Left lung (tissue), 10 donors: ENCODE results near the gene TSPOAP1. TPM values are rescaled to one million over a fixed set of nuclear protein-coding genes. Genes with fewer than 3 reads are reported as not detected.

Experiments used
- ATAC-seq: fragments of 200-7000 bp; cut with Tn5 transposase; one replicate; pipeline ENCODE4 v1.9.1; 2020; ENCODE audit warnings: moderate library complexity
- DNase-seq, 4 donors: peaks; one replicate each; pipeline ENCODE4 v3.0.0-alpha.2; 2013 to 2020
- H3K27ac ChIP-seq, 2 donors: fragments of 200-600 bp; sonication (generic) in 1 of 2; one replicate each; pipeline versions ENCODE4 v1.5.0 to v1.8.0; 2020 to 2021
- H3K27me3 ChIP-seq, 2 donors: fragments of 200-600 bp; sonication (generic) in 1 of 2; one replicate each; pipeline versions ENCODE4 v1.5.0 to v1.8.0; 2020 to 2021
- H3K36me3 ChIP-seq, 2 donors: fragments of 200-600 bp; sonication (generic) in 1 of 2; one replicate each; pipeline versions ENCODE4 v1.5.0 to v1.8.0; 2020 to 2021
- H3K4me1 ChIP-seq, 2 donors: fragments of 200-600 bp; one replicate each; pipeline ENCODE4 v1.8.0; 2021
- H3K4me3 ChIP-seq, 2 donors: fragments of 200-600 bp; sonication (generic) in 1 of 2; one replicate each; pipeline versions ENCODE4 v1.5.0 to v1.8.0; 2020 to 2021; ENCODE audit warnings: mild to moderate bottlenecking in 1 of 2
- H3K9me3 ChIP-seq, 2 donors: fragments of 200-600 bp; sonication (generic) in 1 of 2; one replicate each; pipeline versions ENCODE4 v1.5.0 to v1.8.0; 2020 to 2021
- intact Hi-C, 2 donors: fragments of 100-400 bp; cut with DNase I; formaldehyde crosslinking; loops; one replicate each; pipeline versions ENCODE4 v1.11.2 to v1.14.2; 2022
- polyA plus RNA-seq, 6 donors: library from polyadenylated mRNA; unstranded; fragments of 120-200 nt; gene quantifications; one replicate each; pipeline ENCODE4 v1.2.1, GENCODE V29; 2013; ENCODE audit not compliant: insufficient read length in 6 of 6
- total RNA-seq, 2 donors: library from RNA; stranded (reverse); fragmentation: NEBNext Ultra II Directional; extraction: Animal tissue kit (Norgen Biotek cat#: 25700); gene quantifications; one replicate each; pipeline ENCODE4 v1.2.1, GENCODE V29; 2021
- TF ChIP-seq, protein P1 (sequence below), 2 donors: fragments of 200-600 bp; sonication (generic) in 1 of 2; IDR thresholded peaks; one replicate each; pipeline versions ENCODE4 v1.5.0 to v1.8.0; 2021; ENCODE audit warnings: antibody characterized with exemption in 2 of 2
- donor health status: DM: no; HTN: yes; CAD: no.
- donor health status: DM: no; HTN: no; CAD: no.

TSPOAP1 gene
- total and polyA plus RNA-seq, 8 donors = 7.9 to 65.0 (median 52.7) TPM

DNA sequence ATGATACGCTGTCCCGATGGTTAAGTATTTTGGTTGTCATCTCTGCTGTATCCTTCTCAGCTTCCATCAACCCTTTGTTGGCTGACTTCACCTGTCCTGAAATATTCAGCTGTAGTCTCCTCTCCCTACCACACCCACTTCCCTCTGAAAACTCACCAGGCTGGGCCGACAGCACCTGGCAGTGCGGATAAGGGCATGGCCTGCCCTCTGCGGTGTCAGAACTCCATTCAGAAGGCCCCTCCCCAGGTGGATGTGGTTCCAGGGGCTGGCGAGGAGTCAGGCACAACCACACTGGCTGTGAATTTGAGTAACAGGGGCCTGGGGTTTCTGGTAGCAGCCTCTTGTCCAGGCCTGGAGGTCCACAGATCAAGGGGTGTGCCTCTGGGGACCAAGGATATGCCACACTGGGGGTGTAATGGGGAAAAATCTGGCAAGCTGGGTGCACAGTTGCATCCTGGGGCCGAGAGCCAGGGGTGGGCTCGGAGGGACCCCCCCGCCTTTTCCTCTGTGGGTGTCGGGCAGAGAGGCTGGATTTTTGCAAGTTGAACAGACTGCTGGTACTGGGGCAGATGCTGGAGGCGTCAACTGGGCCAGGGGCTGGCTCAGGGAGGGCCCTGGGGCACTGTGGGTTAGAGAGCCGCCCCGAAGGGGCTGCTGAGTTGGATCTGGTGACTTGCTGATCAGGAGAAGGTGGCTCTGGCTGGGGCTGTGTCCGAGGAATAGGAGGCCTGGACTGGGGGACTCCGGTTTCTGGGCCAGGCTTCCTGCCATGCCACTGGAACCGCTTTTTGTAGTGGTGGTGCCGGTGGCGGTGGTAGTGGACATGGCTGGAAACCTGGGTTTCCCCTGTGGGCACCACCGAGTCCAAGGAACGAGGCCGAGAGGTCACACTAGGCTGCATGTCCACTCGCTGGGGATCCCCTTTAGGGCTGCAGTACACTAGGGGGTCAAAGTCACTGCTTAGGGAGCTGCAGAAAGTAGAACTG is 29.0 kb upstream of the TSPOAP1 start:
- Histone ChIP-seq H3K36me3 (peaks cover 0 to 7% of the 10 kb centered on the region in 2 donors), H3K4me3 (no peak overlapping the region), H3K27ac (no peak overlapping the region), H3K27me3 (no peaks in the 10 kb centered on the region), H3K4me1 (peaks cover 4 to 10% of the 10 kb centered on the region in 2 donors), H3K9me3 (no peaks in the 10 kb centered on the region)
- no peak for DNase-seq
- intact Hi-C loops = no loop called here
- no peak for ATAC-seq
- TF ChIP-seq, protein P1, sequence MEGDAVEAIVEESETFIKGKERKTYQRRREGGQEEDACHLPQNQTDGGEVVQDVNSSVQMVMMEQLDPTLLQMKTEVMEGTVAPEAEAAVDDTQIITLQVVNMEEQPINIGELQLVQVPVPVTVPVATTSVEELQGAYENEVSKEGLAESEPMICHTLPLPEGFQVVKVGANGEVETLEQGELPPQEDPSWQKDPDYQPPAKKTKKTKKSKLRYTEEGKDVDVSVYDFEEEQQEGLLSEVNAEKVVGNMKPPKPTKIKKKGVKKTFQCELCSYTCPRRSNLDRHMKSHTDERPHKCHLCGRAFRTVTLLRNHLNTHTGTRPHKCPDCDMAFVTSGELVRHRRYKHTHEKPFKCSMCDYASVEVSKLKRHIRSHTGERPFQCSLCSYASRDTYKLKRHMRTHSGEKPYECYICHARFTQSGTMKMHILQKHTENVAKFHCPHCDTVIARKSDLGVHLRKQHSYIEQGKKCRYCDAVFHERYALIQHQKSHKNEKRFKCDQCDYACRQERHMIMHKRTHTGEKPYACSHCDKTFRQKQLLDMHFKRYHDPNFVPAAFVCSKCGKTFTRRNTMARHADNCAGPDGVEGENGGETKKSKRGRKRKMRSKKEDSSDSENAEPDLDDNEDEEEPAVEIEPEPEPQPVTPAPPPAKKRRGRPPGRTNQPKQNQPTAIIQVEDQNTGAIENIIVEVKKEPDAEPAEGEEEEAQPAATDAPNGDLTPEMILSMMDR (IDR thresholded peaks at IDR 0.05) = no peak

DNA sequence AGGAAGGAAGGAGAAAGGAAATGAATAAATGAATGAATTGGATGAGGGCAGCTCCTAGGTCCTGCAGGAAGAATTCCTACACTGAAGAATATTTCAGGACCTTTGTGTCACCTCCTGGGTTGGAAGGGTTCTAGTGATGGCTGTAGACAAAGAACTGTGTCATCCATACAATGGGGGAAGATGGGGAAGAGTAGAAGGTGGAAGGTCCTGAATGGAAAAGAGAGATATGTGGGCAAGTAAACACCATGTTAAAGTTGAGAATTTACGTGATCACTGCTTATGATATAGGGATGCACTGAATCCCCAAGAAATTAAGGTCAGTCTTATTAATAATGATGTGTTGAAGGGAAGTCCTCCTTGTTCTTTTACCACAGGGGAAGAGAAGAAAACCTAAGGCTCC is 27.6 kb upstream of the TSPOAP1 start:
- Histone ChIP-seq H3K4me3 (no peak overlapping the region), H3K27ac (no peak overlapping the region), H3K27me3 (no peaks in the 10 kb centered on the region), H3K4me1 (peaks cover 6 to 15% of the 10 kb centered on the region in 2 donors), H3K9me3 (no peaks in the 10 kb centered on the region), H3K36me3 (peaks cover 0 to 7% of the 10 kb centered on the region in 2 donors)
- intact Hi-C loops = no loop called here
- TF ChIP-seq, protein P1 (IDR thresholded peaks at IDR 0.05) = no peak
- DNase-seq = no peak
- ATAC-seq = no peak

DNA sequence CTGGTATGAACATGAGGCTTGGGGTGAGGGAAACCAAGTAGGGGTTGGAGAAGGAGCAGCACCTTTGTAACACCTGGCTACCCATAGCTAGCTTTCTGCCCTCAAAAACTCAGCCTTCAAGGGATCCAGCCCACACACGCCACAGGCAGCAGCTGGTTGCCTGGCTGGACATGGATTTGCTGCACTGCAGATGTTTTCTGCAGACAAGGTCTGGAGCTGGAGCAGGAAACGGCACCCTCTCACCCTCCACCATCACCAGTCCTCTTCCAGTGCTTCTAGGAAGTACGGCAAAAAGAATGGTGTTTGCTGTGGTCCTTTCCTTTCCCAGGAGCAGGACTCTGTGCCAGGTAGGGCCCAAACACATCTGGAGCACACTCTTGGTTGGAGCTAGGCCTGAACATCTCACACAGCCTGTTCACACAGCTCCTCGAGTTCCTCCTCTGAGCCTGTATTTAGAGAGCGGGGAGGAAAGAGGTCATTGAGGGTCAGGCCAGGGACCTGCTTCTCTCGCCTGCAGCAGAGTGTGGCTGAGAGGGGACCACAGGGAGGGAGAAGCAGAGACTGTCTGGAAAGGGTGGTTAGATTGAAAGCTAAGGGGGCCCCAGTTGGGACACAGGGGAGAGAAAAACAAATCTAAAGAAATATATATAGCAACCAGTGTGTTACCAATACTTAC is 26.1 kb upstream of the TSPOAP1 start:
- no peak overlapping the region for H3K4me3 ChIP-seq
- DNase-seq = no peak
- peaks cover 0 to 20% of the 10 kb centered on the region in 2 donors for H3K36me3 ChIP-seq
- no peaks in the 10 kb centered on the region for H3K27me3 ChIP-seq
- TF ChIP-seq, protein P1 (IDR thresholded peaks at IDR 0.05) = no peak
- intact Hi-C loops = no loop called here
- H3K4me1 ChIP-seq = peaks cover 12 to 28% of the 10 kb centered on the region in 2 donors
- ATAC-seq = no peak
- H3K27ac ChIP-seq = no peak overlapping the region
- no peaks in the 10 kb centered on the region for H3K9me3 ChIP-seq

GRCh38 chr17:58353389-58353825 is 24.8 kb upstream of the TSPOAP1 start:
- intact Hi-C loops = no loop called here
- Histone ChIP-seq H3K9me3 (no peaks in the 10 kb centered on the region), H3K4me1 (peaks cover 12 to 33% of the 10 kb centered on the region in 2 donors), H3K27me3 (no peaks in the 10 kb centered on the region), H3K27ac (peak overlapping the region; percentile 88 to 94), H3K4me3 (peak overlapping the region in 1 of 2 donors; percentile 94), H3K36me3 (peaks cover 0 to 32% of the 10 kb centered on the region in 2 donors)
- DNase-seq (no peak), ATAC-seq (no peak)
- TF ChIP-seq, protein P1 (IDR thresholded peaks at IDR 0.05) = no peak
